HEK293 (cell line): Measurements from ENCODE around the gene SOX12.
A peak's percentile ranks its signal among the peaks of the same experiment; 100 is the strongest.

Experiments
- HOXA7 ChIP-seq: sonication (generic); formaldehyde crosslinking; IDR thresholded peaks from 2 replicates; pipeline ENCODE4 v1.8.1; 2022; ENCODE audit warnings: missing genetic modification reagents, borderline replicate concordance
- KLF1 ChIP-seq: fragments of 450-650 bp; formaldehyde crosslinking; IDR thresholded peaks from 2 replicates; pipeline ENCODE4 v1.5.1; 2016; ENCODE audit warnings: missing biosample characterization, missing genetic modification characterization
- KLF16 ChIP-seq: fragments of 450-650 bp; formaldehyde crosslinking; IDR thresholded peaks from 2 replicates; pipeline ENCODE4 v1.5.1; 2017; ENCODE audit warnings: missing biosample characterization, missing genetic modification characterization
- YY2 ChIP-seq: fragments of 450-650 bp; formaldehyde crosslinking; IDR thresholded peaks from 2 replicates; pipeline ENCODE4 v1.5.1; 2016; ENCODE audit warnings: missing biosample characterization, missing genetic modification characterization
- ZNF140 ChIP-seq: fragments of 450-650 bp; formaldehyde crosslinking; IDR thresholded peaks from 2 replicates; pipeline ENCODE4 v1.5.1; 2016; ENCODE audit warnings: missing biosample characterization, missing genetic modification characterization
- ZNF157 ChIP-seq: fragments of 450-650 bp; formaldehyde crosslinking; IDR thresholded peaks from 2 replicates; pipeline ENCODE4 v1.5.1; 2016; ENCODE audit warnings: missing biosample characterization, missing genetic modification characterization
- ZNF202 ChIP-seq: fragments of 450-650 bp; formaldehyde crosslinking; IDR thresholded peaks from 2 replicates; pipeline ENCODE4 v1.5.1; 2016; ENCODE audit warnings: missing biosample characterization, missing genetic modification characterization, borderline replicate concordance
- ZNF223 ChIP-seq: fragments of 450-650 bp; formaldehyde crosslinking; IDR thresholded peaks from 2 replicates; pipeline ENCODE4 v1.5.1; 2016; ENCODE audit warnings: missing biosample characterization, missing genetic modification characterization
- ZNF473 ChIP-seq: fragments of 450-650 bp; formaldehyde crosslinking; IDR thresholded peaks from 2 replicates; pipeline ENCODE4 v1.5.1; 2017; ENCODE audit warnings: missing biosample characterization, missing genetic modification characterization
- ZNF549 ChIP-seq: fragments of 450-650 bp; IDR thresholded peaks from 2 replicates; pipeline ENCODE4 v1.5.1; 2018; ENCODE audit warnings: missing biosample characterization, missing genetic modification characterization, mild to moderate bottlenecking, inconsistent platforms, moderate library complexity
- ZNF596 ChIP-seq: fragments of 450-650 bp; IDR thresholded peaks from 2 replicates; pipeline ENCODE4 v1.5.0; 2018; ENCODE audit warnings: missing biosample characterization, mild to moderate bottlenecking, missing genetic modification characterization, moderate library complexity
- ZNF600 ChIP-seq: fragments of 450-650 bp; formaldehyde crosslinking; IDR thresholded peaks from 2 replicates; pipeline ENCODE4 v1.5.1; 2016; ENCODE audit warnings: missing biosample characterization, missing genetic modification characterization
- ZNF660 ChIP-seq: fragments of 450-650 bp; IDR thresholded peaks from 2 replicates; pipeline ENCODE4 v1.5.1; 2018; ENCODE audit warnings: missing biosample characterization, mild to moderate bottlenecking, missing genetic modification characterization
- ZNF670 ChIP-seq: fragments of 450-650 bp; formaldehyde crosslinking; IDR thresholded peaks from 2 replicates; pipeline ENCODE4 v1.5.1; 2016; ENCODE audit warnings: missing biosample characterization, missing genetic modification characterization, low read depth
- ZNF747 ChIP-seq: fragments of 450-650 bp; formaldehyde crosslinking; IDR thresholded peaks from 2 replicates; pipeline ENCODE4 v1.5.1; 2016; ENCODE audit warnings: missing biosample characterization, missing genetic modification characterization
- ZSCAN16 ChIP-seq: fragments of 450-650 bp; formaldehyde crosslinking; IDR thresholded peaks from 2 replicates; pipeline ENCODE4 v1.5.1; 2016; ENCODE audit warnings: missing biosample characterization, missing genetic modification characterization
- TF ChIP-seq, protein P1 (sequence below): fragments of 450-650 bp; formaldehyde crosslinking; IDR thresholded peaks from 2 replicates; pipeline ENCODE4 v1.5.1; 2016; ENCODE audit warnings: missing biosample characterization, missing genetic modification characterization
- TF ChIP-seq, protein P2 (sequence below): fragments of 450-650 bp; formaldehyde crosslinking; IDR thresholded peaks from 2 replicates; pipeline ENCODE4 v1.5.1; 2016; ENCODE audit warnings: missing biosample characterization, missing genetic modification characterization
- TF ChIP-seq, protein P3 (sequence below): fragments of 450-650 bp; formaldehyde crosslinking; conservative IDR thresholded peaks from 2 replicates; pipeline ENCODE4 v1.5.1; 2016; ENCODE audit warnings: low read depth, missing biosample characterization, missing genetic modification characterization
- TF ChIP-seq, protein P4 (sequence below): fragments of 450-650 bp; formaldehyde crosslinking; IDR thresholded peaks from 2 replicates; pipeline ENCODE4 v1.5.1; 2017; ENCODE audit warnings: missing biosample characterization, missing genetic modification characterization
- TF ChIP-seq, protein P5 (sequence below): fragments of 450-650 bp; formaldehyde crosslinking; optimal IDR thresholded peaks from 2 replicates; pipeline ENCODE3; 2016; ENCODE audit warnings: missing biosample characterization, mild to moderate bottlenecking, missing genetic modification characterization
- TF ChIP-seq, protein P6 (sequence below): fragments of 450-650 bp; formaldehyde crosslinking; IDR thresholded peaks from 2 replicates; pipeline ENCODE4 v1.5.1; 2016; ENCODE audit warnings: missing biosample characterization, missing genetic modification characterization
- TF ChIP-seq, protein P7 (sequence below): fragments of 450-650 bp; formaldehyde crosslinking; IDR thresholded peaks from 2 replicates; pipeline ENCODE4 v1.5.1; 2017; ENCODE audit warnings: missing biosample characterization, missing genetic modification characterization
- TF ChIP-seq, protein P8 (sequence below): fragments of 450-650 bp; formaldehyde crosslinking; IDR thresholded peaks from 2 replicates; pipeline ENCODE4 v1.5.1; 2016; ENCODE audit warnings: missing biosample characterization, missing genetic modification characterization, low read depth

The SOX12 gene

DNA sequence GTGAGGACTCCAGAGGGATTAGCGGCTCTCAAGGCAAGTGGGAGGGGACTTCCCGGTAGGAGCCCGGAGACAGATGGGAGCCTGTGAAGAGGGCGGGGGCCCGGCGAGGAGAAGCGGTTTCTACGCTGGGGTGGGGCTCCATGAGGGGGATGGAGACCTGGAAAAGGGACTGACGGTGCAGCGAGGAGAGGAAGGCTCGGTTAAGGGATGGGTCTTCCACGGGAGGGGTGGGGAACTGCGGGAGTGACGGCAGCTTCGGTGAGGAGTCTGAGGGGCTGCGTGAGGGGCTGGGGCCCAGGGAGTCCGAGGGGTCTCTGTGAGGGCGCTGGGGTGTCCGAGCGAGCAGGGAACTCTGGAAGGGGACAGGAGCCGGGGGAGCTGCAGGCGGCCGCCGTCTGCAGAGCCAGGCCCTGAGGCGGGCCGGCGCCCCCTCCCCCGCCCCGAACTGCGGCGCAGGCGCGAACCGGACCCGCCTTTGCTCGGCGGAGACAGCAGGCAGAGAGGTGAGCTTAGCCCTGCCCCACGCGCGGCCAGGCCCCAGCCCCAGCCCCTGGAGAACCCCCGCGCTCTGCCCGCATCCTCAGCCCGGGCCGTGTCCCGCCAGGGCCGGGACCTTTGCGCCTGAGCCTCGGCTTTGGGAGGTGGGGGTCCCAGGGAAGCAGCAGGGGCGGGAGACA, 21.4 kb downstream of the SOX12 start, which contains the start of gene NRSN2 (continued):
- TF ChIP-seq, protein P1, sequence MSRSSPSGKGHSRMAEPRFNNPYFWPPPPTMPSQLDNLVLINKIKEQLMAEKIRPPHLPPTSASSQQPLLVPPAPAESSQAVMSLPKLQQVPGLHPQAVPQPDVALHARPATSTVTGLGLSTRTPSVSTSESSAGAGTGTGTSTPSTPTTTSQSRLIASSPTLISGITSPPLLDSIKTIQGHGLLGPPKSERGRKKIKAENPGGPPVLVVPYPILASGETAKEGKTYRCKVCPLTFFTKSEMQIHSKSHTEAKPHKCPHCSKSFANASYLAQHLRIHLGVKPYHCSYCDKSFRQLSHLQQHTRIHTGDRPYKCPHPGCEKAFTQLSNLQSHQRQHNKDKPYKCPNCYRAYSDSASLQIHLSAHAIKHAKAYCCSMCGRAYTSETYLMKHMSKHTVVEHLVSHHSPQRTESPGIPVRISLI: no peak
- TF ChIP-seq ZNF202 (no peak), YY2 (no peak), ZNF157 (tag by site-specific recombination) (no peak), ZNF473 (tag by site-specific recombination) (no peak), ZNF596 (no peak), KLF16 (tag by site-specific recombination) (no peak), ZNF140 (no peak), ZNF660 (tag by site-specific recombination) (no peak), ZNF670 (tag by site-specific recombination) (no peak), ZNF600 (tag by site-specific recombination) (peak; percentile 53), ZSCAN16 (tag by site-specific recombination) (no peak), ZNF223 (tag by site-specific recombination) (no peak; the same call in none of the 2 replicates), ZNF549 (no peak), HOXA7 (no peak), ZNF747 (tag by site-specific recombination) (no peak), KLF1 (tag by site-specific recombination) (peak; percentile 83)
- TF ChIP-seq, protein P2, sequence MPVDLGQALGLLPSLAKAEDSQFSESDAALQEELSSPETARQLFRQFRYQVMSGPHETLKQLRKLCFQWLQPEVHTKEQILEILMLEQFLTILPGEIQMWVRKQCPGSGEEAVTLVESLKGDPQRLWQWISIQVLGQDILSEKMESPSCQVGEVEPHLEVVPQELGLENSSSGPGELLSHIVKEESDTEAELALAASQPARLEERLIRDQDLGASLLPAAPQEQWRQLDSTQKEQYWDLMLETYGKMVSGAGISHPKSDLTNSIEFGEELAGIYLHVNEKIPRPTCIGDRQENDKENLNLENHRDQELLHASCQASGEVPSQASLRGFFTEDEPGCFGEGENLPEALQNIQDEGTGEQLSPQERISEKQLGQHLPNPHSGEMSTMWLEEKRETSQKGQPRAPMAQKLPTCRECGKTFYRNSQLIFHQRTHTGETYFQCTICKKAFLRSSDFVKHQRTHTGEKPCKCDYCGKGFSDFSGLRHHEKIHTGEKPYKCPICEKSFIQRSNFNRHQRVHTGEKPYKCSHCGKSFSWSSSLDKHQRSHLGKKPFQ (tag by site-specific recombination): no peak
- TF ChIP-seq, protein P3, sequence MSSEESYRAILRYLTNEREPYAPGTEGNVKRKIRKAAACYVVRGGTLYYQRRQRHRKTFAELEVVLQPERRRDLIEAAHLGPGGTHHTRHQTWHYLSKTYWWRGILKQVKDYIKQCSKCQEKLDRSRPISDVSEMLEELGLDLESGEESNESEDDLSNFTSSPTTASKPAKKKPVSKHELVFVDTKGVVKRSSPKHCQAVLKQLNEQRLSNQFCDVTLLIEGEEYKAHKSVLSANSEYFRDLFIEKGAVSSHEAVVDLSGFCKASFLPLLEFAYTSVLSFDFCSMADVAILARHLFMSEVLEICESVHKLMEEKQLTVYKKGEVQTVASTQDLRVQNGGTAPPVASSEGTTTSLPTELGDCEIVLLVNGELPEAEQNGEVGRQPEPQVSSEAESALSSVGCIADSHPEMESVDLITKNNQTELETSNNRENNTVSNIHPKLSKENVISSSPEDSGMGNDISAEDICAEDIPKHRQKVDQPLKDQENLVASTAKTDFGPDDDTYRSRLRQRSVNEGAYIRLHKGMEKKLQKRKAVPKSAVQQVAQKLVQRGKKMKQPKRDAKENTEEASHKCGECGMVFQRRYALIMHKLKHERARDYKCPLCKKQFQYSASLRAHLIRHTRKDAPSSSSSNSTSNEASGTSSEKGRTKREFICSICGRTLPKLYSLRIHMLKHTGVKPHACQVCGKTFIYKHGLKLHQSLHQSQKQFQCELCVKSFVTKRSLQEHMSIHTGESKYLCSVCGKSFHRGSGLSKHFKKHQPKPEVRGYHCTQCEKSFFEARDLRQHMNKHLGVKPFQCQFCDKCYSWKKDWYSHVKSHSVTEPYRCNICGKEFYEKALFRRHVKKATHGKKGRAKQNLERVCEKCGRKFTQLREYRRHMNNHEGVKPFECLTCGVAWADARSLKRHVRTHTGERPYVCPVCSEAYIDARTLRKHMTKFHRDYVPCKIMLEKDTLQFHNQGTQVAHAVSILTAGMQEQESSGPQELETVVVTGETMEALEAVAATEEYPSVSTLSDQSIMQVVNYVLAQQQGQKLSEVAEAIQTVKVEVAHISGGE: 0 out of 2 replicates have a peak, but pooled peaks have one; percentile 30
- TF ChIP-seq, protein P4, sequence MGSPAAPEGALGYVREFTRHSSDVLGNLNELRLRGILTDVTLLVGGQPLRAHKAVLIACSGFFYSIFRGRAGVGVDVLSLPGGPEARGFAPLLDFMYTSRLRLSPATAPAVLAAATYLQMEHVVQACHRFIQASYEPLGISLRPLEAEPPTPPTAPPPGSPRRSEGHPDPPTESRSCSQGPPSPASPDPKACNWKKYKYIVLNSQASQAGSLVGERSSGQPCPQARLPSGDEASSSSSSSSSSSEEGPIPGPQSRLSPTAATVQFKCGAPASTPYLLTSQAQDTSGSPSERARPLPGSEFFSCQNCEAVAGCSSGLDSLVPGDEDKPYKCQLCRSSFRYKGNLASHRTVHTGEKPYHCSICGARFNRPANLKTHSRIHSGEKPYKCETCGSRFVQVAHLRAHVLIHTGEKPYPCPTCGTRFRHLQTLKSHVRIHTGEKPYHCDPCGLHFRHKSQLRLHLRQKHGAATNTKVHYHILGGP: no peak
- TF ChIP-seq, protein P5, sequence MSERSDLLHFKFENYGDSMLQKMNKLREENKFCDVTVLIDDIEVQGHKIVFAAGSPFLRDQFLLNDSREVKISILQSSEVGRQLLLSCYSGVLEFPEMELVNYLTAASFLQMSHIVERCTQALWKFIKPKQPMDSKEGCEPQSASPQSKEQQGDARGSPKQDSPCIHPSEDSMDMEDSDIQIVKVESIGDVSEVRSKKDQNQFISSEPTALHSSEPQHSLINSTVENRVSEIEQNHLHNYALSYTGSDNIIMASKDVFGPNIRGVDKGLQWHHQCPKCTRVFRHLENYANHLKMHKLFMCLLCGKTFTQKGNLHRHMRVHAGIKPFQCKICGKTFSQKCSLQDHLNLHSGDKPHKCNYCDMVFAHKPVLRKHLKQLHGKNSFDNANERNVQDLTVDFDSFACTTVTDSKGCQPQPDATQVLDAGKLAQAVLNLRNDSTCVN (tag by site-specific recombination): peak; percentile 25
- TF ChIP-seq, protein P6, sequence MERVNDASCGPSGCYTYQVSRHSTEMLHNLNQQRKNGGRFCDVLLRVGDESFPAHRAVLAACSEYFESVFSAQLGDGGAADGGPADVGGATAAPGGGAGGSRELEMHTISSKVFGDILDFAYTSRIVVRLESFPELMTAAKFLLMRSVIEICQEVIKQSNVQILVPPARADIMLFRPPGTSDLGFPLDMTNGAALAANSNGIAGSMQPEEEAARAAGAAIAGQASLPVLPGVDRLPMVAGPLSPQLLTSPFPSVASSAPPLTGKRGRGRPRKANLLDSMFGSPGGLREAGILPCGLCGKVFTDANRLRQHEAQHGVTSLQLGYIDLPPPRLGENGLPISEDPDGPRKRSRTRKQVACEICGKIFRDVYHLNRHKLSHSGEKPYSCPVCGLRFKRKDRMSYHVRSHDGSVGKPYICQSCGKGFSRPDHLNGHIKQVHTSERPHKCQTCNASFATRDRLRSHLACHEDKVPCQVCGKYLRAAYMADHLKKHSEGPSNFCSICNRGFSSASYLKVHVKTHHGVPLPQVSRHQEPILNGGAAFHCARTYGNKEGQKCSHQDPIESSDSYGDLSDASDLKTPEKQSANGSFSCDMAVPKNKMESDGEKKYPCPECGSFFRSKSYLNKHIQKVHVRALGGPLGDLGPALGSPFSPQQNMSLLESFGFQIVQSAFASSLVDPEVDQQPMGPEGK (tag by site-specific recombination): peak; percentile 77
- TF ChIP-seq, protein P7, sequence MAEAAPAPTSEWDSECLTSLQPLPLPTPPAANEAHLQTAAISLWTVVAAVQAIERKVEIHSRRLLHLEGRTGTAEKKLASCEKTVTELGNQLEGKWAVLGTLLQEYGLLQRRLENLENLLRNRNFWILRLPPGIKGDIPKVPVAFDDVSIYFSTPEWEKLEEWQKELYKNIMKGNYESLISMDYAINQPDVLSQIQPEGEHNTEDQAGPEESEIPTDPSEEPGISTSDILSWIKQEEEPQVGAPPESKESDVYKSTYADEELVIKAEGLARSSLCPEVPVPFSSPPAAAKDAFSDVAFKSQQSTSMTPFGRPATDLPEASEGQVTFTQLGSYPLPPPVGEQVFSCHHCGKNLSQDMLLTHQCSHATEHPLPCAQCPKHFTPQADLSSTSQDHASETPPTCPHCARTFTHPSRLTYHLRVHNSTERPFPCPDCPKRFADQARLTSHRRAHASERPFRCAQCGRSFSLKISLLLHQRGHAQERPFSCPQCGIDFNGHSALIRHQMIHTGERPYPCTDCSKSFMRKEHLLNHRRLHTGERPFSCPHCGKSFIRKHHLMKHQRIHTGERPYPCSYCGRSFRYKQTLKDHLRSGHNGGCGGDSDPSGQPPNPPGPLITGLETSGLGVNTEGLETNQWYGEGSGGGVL (tag by site-specific recombination): no peak; the same call in none of the 2 replicates
- TF ChIP-seq, protein P8, sequence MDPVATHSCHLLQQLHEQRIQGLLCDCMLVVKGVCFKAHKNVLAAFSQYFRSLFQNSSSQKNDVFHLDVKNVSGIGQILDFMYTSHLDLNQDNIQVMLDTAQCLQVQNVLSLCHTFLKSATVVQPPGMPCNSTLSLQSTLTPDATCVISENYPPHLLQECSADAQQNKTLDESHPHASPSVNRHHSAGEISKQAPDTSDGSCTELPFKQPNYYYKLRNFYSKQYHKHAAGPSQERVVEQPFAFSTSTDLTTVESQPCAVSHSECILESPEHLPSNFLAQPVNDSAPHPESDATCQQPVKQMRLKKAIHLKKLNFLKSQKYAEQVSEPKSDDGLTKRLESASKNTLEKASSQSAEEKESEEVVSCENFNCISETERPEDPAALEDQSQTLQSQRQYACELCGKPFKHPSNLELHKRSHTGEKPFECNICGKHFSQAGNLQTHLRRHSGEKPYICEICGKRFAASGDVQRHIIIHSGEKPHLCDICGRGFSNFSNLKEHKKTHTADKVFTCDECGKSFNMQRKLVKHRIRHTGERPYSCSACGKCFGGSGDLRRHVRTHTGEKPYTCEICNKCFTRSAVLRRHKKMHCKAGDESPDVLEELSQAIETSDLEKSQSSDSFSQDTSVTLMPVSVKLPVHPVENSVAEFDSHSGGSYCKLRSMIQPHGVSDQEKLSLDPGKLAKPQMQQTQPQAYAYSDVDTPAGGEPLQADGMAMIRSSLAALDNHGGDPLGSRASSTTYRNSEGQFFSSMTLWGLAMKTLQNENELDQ (tag by site-specific recombination): no peak
